CD4-positive, CD25-positive, alpha-beta regulatory T cell (primary cell): ENCODE measurements around the gene TNNT2. TPM values are rescaled to one million over a fixed set of nuclear protein-coding genes. Genes with fewer than 3 reads are reported as not detected.

ENCODE experiments used
- ATAC-seq, 2 donors: fragments of 150-1000 bp; cut with Tn5 transposase; one replicate each; pipeline ENCODE4 v1.10.0; 2021; ENCODE audit warnings: low read depth in 2 of 2, moderate number of reproducible peaks in 2 of 2, moderate library complexity in 1 of 2
- DNase-seq, 3 donors: peaks; one replicate each; pipeline versions ENCODE4 v3.0.0 to v3.0.0-alpha.2; 2012 to 2022; ENCODE audit warnings: mixed read lengths in 1 of 3
- H3K27ac ChIP-seq: one replicate; pipeline ENCODE4 v1.7.0; 2013; ENCODE audit warnings: mild to moderate bottlenecking, low read length; ENCODE audit not compliant: insufficient read depth, poor library complexity, severe bottlenecking
- H3K27me3 ChIP-seq: one replicate; pipeline ENCODE4 v1.7.0; 2013; ENCODE audit warnings: low read length; ENCODE audit not compliant: control insufficient read depth, insufficient read depth
- H3K36me3 ChIP-seq: one replicate; pipeline ENCODE4 v1.7.0; 2013; ENCODE audit warnings: mild to moderate bottlenecking, low read length, moderate library complexity; ENCODE audit not compliant: control insufficient read depth, insufficient read depth
- H3K4me1 ChIP-seq: 2 replicates; pipeline ENCODE4 v1.7.0; 2013; ENCODE audit warnings: mild to moderate bottlenecking, low read length; ENCODE audit not compliant: insufficient read depth, control insufficient read depth, poor library complexity, severe bottlenecking
- H3K4me3 ChIP-seq: one replicate; pipeline ENCODE4 v1.7.0; 2013; ENCODE audit warnings: low read depth, mild to moderate bottlenecking, low read length, moderate library complexity
- H3K9me3 ChIP-seq, 2 experiments: 1 replicate in 1 of 2; 2 replicates in 1 of 2; pipeline ENCODE4 v1.7.0; 2013; ENCODE audit warnings: low read length in 2 of 2, mild to moderate bottlenecking in 1 of 2, moderate library complexity in 1 of 2; ENCODE audit not compliant: control insufficient read depth in 2 of 2
- H3K27ac Mint-ChIP-seq, 3 donors: one replicate each; pipeline ENCODE4 v1.8.0; 2020 to 2022; ENCODE audit warnings: mild to moderate bottlenecking in 3 of 3, mixed read lengths in 3 of 3, moderate library complexity in 2 of 3
- H3K27me3 Mint-ChIP-seq: one replicate; pipeline ENCODE4 v1.8.0; 2022; ENCODE audit warnings: mild to moderate bottlenecking, mixed read lengths
- H3K36me3 Mint-ChIP-seq: one replicate; pipeline ENCODE4 v1.8.0; 2020; ENCODE audit warnings: mixed read lengths
- H3K4me1 Mint-ChIP-seq, 4 donors: one replicate each; pipeline ENCODE4 v1.8.0; 2020 to 2022; ENCODE audit warnings: mixed read lengths in 4 of 4, mild to moderate bottlenecking in 1 of 4
- H3K4me3 Mint-ChIP-seq, 4 donors: one replicate each; pipeline ENCODE4 v1.8.0; 2020 to 2022; ENCODE audit warnings: mild to moderate bottlenecking in 4 of 4, mixed read lengths in 4 of 4, moderate library complexity in 3 of 4
- H3K9me3 Mint-ChIP-seq, 7 donors: one replicate each; pipeline ENCODE4 v1.8.0; 2020 to 2022; ENCODE audit warnings: mixed read lengths in 7 of 7, mild to moderate bottlenecking in 3 of 7, moderate library complexity in 2 of 7
- polyA plus RNA-seq, 4 donors: library from polyadenylated mRNA; unstranded; fragments of 300-500 nt; fragmentation: Illumina TruSeq; gene quantifications; one replicate each; pipeline ENCODE4 v1.2.3, GENCODE V29; 2021
- total RNA-seq: library from RNA; stranded (reverse); gene quantifications from one replicate; pipeline ENCODE4 v1.2.3, GENCODE V29; 2022

TNNT2 gene
- total and polyA plus RNA-seq, 5 donors from 2014 or later: not detected

DNA sequence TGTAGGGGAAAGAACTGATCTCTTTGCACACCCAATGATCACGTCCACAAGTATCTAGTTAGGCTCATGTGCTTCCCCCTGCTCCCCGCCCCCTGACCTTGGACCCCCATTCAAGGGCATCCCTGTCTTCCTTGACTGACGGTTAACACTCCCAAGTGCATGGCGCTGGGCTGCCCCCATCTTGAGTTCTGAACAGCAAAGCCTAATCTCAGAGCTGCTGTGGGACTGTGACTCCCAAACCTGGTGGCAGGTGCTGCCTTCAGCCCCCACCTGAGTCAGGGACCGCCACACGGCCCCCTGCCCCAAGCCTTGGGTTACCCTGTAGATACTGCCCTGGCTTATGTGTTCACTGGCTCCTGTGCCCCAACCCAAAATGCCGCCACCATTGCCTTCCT, 43.1 kb upstream of the TNNT2 start:
- Mint-ChIP-seq H3K36me3 (no peaks in the 10 kb centered on the region), H3K9me3 (no peaks in the 10 kb centered on the region), H3K27ac (no peak overlapping the region), H3K27me3 (peaks cover 4% of the 10 kb centered on the region), H3K4me3 (no peak overlapping the region), H3K4me1 (no peaks in the 10 kb centered on the region)
- ATAC-seq (no peak), DNase-seq (no peak)
- Histone ChIP-seq H3K4me3 (no peak overlapping the region), H3K36me3 (no peaks in the 10 kb centered on the region), H3K27me3 (no peaks in the 10 kb centered on the region), H3K27ac (no peak overlapping the region), H3K4me1 (no peaks in the 10 kb centered on the region), H3K9me3 (no peaks in the 10 kb centered on the region)

DNA sequence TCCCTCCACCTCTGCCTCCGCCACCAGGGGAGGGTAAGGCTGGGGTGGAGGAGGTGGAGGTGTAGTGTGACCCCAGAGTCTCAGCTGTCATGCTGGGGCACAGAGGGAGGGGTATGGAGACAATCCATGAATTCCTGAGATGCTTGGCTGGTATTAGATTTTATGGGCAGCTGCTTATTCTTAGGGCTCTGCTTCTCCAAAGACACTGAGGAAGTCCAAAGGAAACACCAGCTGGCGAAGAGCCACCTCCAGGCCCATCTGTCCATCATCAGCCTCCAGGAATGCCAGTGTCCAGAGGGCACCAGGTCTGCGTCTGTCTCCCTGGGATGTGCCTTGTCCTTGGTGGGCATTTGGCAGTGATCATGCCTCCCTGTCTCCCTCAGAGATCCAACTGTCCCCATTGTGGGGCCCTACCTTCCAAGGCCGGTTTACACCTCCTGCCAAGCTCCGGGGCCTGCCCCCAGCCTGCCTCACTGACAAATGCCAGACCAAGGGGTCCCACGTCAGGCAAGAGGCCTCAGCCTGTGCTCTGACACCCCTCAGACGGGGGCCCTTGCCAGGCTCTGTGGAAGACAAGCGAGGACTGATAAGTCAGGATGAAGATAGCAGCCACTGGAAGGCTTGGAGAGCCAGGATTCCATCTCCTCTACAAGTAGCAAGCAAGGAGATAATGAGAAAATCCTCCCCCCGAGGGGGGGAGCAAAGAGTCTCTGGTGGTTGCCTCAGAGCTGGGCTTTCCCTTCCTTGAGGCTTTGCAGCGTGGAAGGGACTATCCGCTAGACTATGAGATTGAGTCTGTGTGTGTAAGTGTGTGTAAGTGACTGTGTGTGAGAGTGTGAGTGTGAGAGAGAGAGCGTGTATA, 42.5 kb upstream of the TNNT2 start:
- peaks cover 4% of the 10 kb centered on the region for H3K27me3 Mint-ChIP-seq
- no peaks in the 10 kb centered on the region for H3K27me3 ChIP-seq
- no peaks in the 10 kb centered on the region for H3K4me1 ChIP-seq
- DNase-seq: no peak
- no peak overlapping the region for H3K4me3 ChIP-seq
- H3K36me3 ChIP-seq: no peaks in the 10 kb centered on the region
- no peak overlapping the region for H3K27ac Mint-ChIP-seq
- no peaks in the 10 kb centered on the region for H3K36me3 Mint-ChIP-seq
- H3K9me3 Mint-ChIP-seq: peaks cover 0 to 1% (median 0%) of the 10 kb centered on the region in 7 donors
- ATAC-seq: no peak
- H3K4me1 Mint-ChIP-seq: no peaks in the 10 kb centered on the region
- H3K9me3 ChIP-seq: no peaks in the 10 kb centered on the region
- no peak overlapping the region for H3K27ac ChIP-seq
- no peak overlapping the region for H3K4me3 Mint-ChIP-seq

DNA sequence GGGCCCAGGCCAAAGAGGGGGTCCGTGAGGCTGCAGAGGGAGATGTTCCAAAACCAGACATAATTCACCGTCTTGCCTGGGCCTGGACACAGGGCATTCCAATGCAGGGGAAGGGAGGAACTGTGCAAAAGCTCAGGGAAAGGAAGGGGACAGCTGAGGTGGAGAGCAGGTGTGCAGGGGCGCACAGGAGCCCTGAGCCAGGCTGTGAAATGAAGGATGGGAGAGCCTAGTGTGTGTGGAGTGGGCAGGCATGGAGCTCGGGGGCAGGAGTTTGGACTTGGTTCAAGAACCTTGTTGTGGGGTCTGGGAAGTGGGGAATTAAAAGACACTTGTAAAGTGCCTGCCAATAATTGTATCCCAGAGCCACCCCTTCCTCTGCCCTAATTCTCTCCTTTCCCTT, 41.8 kb upstream of the TNNT2 start:
- H3K27ac ChIP-seq: no peak overlapping the region
- H3K9me3 ChIP-seq: no peaks in the 10 kb centered on the region
- H3K4me1 Mint-ChIP-seq: no peaks in the 10 kb centered on the region
- H3K4me3 Mint-ChIP-seq: no peak overlapping the region
- no peaks in the 10 kb centered on the region for H3K36me3 Mint-ChIP-seq
- DNase-seq (no peak), ATAC-seq (no peak)
- peaks cover 0 to 2% (median 0%) of the 10 kb centered on the region in 7 donors for H3K9me3 Mint-ChIP-seq
- H3K36me3 ChIP-seq: no peaks in the 10 kb centered on the region
- H3K27ac Mint-ChIP-seq: no peak overlapping the region
- no peaks in the 10 kb centered on the region for H3K4me1 ChIP-seq
- H3K27me3 Mint-ChIP-seq: peaks cover 4% of the 10 kb centered on the region
- no peak overlapping the region for H3K4me3 ChIP-seq
- no peaks in the 10 kb centered on the region for H3K27me3 ChIP-seq

DNA sequence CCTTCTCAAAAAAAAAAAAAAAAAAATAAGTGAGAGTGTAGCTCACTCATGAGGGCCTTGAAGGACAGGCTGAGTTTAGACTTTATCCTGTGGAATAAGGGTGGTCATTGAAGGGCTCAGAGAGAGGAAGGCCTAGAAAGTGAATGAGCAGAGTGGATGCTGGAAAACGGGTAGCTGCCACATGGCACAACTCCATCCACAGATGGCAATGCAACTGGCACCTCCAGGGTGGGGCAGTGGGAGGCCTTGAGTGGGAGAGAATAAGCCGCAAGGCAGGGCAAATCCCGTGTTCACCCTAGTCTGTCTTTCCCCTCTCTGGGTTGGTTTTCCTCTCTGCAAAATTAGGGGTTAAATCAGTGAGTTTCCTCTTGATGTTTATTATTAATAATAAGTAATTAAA, 41.0 kb upstream of the TNNT2 start:
- no peaks in the 10 kb centered on the region for H3K27me3 ChIP-seq
- peaks cover 4% of the 10 kb centered on the region for H3K27me3 Mint-ChIP-seq
- DNase-seq (no peak), ATAC-seq (no peak)
- no peak overlapping the region for H3K4me3 ChIP-seq
- H3K4me1 ChIP-seq: no peaks in the 10 kb centered on the region
- no peaks in the 10 kb centered on the region for H3K36me3 ChIP-seq
- H3K36me3 Mint-ChIP-seq: no peaks in the 10 kb centered on the region
- no peaks in the 10 kb centered on the region for H3K4me1 Mint-ChIP-seq
- peaks cover 0 to 2% (median 0%) of the 10 kb centered on the region in 7 donors for H3K9me3 Mint-ChIP-seq
- H3K27ac ChIP-seq: no peak overlapping the region
- H3K4me3 Mint-ChIP-seq: no peak overlapping the region
- no peak overlapping the region for H3K27ac Mint-ChIP-seq
- H3K9me3 ChIP-seq: no peaks in the 10 kb centered on the region

DNA sequence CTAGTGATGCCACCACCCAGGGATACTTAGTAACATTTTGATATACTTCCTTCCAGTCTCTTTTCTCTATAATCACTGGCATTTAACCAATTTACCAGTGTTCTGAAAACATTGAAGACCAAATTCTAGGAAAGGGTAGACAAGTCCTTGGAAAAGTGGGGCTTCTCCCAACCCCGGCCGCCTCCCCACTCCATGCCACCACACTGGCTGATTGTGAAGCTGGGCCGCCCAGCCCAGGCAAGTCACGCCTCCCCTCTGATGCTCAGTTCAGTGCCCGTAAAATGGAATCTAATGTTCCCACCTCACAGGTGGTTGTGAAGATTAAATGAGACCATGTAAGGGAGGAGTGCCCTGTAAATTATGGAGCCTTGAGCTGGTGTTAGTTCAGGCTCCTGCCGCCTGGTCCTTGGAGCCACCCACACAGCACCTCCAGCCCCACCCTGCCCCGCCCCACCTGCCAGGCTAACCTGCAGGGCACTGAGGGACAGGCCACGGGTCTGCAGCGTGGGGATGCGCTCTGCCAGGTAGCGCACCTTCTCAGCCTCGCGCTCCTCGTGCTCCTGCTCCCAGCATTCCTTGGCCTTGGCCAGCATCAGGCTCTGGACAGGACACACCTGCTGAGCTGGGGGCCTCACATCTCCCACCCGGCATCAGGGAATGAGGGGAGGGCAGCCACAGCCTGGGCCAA, 36.7 kb upstream of the TNNT2 start:
- Histone ChIP-seq H3K4me3 (no peak overlapping the region), H3K4me1 (no peaks in the 10 kb centered on the region), H3K36me3 (no peaks in the 10 kb centered on the region), H3K9me3 (no peaks in the 10 kb centered on the region), H3K27me3 (no peaks in the 10 kb centered on the region), H3K27ac (no peak overlapping the region)
- Mint-ChIP-seq H3K9me3 (peaks cover 0 to 2% (median 0%) of the 10 kb centered on the region in 7 donors), H3K27me3 (no peaks in the 10 kb centered on the region), H3K36me3 (no peaks in the 10 kb centered on the region), H3K27ac (no peak overlapping the region), H3K4me1 (peaks cover 0 to 2% (median 0%) of the 10 kb centered on the region in 4 donors), H3K4me3 (no peak overlapping the region)
- ATAC-seq: no peak
- DNase-seq: no peak

DNA sequence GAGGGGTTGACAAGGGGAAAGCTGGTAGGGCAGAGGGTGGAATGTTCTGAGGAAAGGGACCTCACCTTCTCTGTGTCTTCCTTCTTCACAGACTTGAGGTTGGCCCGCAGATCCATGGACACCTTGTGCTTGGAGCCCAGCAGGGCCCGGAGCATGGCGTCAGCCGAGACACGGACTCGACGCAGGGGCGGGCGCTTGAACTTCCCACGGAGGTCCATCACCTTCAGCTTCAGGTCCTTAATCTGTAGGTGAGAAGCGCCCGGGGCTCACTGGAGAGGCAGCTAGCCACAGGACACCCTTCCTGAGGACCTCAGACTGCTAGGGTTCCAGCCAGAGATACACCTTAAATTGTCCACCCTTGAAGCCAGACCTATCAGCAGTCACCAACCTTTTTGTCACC, 33.8 kb upstream of the TNNT2 start:
- Histone ChIP-seq H3K27ac (no peak overlapping the region), H3K9me3 (no peaks in the 10 kb centered on the region), H3K4me1 (no peaks in the 10 kb centered on the region), H3K4me3 (no peak overlapping the region), H3K27me3 (no peaks in the 10 kb centered on the region), H3K36me3 (no peaks in the 10 kb centered on the region)
- Mint-ChIP-seq H3K36me3 (no peaks in the 10 kb centered on the region), H3K4me3 (no peak overlapping the region), H3K4me1 (peaks cover 0 to 5% (median 2%) of the 10 kb centered on the region in 4 donors), H3K27me3 (no peaks in the 10 kb centered on the region), H3K27ac (no peak overlapping the region), H3K9me3 (peaks cover 0 to 2% (median 0%) of the 10 kb centered on the region in 7 donors)
- DNase-seq (no peak), ATAC-seq (no peak)

DNA sequence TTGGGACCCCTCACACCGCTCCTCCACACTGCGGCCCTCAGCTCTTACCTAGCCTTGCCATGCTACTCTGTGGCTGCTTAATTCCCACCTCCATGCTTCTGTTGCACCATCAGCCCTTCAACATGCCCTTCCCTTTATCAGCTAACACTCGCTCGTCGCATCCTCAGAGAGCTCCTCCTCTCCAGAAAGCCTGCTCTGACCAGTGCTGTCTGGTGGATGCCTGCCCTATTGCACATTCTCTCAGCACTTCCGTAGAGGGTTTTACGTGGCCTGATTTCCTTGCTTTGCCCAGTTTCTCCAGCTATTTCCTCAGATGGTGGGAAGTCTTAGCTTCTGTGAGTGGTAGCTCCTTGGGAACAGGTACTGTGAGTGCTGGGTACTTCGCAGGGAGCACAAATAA, 32.0 kb upstream of the TNNT2 start:
- Histone ChIP-seq H3K4me1 (no peaks in the 10 kb centered on the region), H3K27me3 (no peaks in the 10 kb centered on the region), H3K27ac (no peak overlapping the region), H3K4me3 (no peak overlapping the region), H3K36me3 (no peaks in the 10 kb centered on the region), H3K9me3 (no peaks in the 10 kb centered on the region)
- Mint-ChIP-seq H3K27ac (no peak overlapping the region), H3K4me1 (peaks cover 0 to 5% (median 2%) of the 10 kb centered on the region in 4 donors), H3K27me3 (no peaks in the 10 kb centered on the region), H3K36me3 (no peaks in the 10 kb centered on the region), H3K4me3 (no peak overlapping the region), H3K9me3 (peaks cover 0 to 1% (median 0%) of the 10 kb centered on the region in 7 donors)
- ATAC-seq (no peak), DNase-seq (no peak)
